Islet precursor cell (in vitro differentiated cells): Measurements from ENCODE around the gene TENM4.

Source experiments
- DNase-seq: peaks from one replicate; pipeline ENCODE4 v3.0.0-alpha.2; 2018

TENM4 gene

GRCh38 chr11:78797559-78797958 is 643.3 kb downstream of the TENM4 start:
- no peak for DNase-seq

- DNase-seq: no peak
Measured at GRCh38 chr11:78796956-78797355, 643.9 kb downstream of the TENM4 start.

GRCh38 chr11:78795621-78796261 is 645.1 kb downstream of the TENM4 start:
- DNase-seq: no peak

- no peak for DNase-seq
Measured at GRCh38 chr11:78791964-78792363, 648.9 kb downstream of the TENM4 start.

GRCh38 chr11:78791254-78791653 is 649.6 kb downstream of the TENM4 start:
- DNase-seq: no peak

GRCh38 chr11:78790784-78791183 is 650.0 kb downstream of the TENM4 start:
- no peak for DNase-seq

GRCh38 chr11:78789375-78789774 is 651.5 kb downstream of the TENM4 start:
- DNase-seq: no peak

GRCh38 chr11:78788533-78788932 is 652.3 kb downstream of the TENM4 start:
- no peak for DNase-seq

GRCh38 chr11:78787696-78788095 is 653.1 kb downstream of the TENM4 start:
- DNase-seq: no peak

- DNase-seq: no peak
Measured at GRCh38 chr11:78786746-78787145, 654.1 kb downstream of the TENM4 start.

GRCh38 chr11:78786086-78786485 is 654.7 kb downstream of the TENM4 start:
- DNase-seq: no peak

GRCh38 chr11:78784321-78785061 is 656.3 kb downstream of the TENM4 start:
- DNase-seq: no peak

GRCh38 chr11:78783846-78784245 is 657.0 kb downstream of the TENM4 start:
- no peak for DNase-seq

- DNase-seq: no peak
Measured at GRCh38 chr11:78783301-78783700, 657.5 kb downstream of the TENM4 start.

- no peak for DNase-seq
Measured at GRCh38 chr11:78782725-78783124, 658.1 kb downstream of the TENM4 start.

- DNase-seq: no peak
Measured at GRCh38 chr11:78780889-78781288, 659.9 kb downstream of the TENM4 start.

- no peak for DNase-seq
Measured at GRCh38 chr11:78773492-78773891, 667.3 kb downstream of the TENM4 start.

- DNase-seq: no peak
Measured at GRCh38 chr11:78773077-78773476, 667.8 kb downstream of the TENM4 start.

- DNase-seq: no peak
Measured at GRCh38 chr11:78772186-78772585, 668.6 kb downstream of the TENM4 start.

GRCh38 chr11:78770931-78771330 is 669.9 kb downstream of the TENM4 start:
- no peak for DNase-seq

- no peak for DNase-seq
Measured at GRCh38 chr11:78768971-78769370, 671.9 kb downstream of the TENM4 start.

- no peak for DNase-seq
Measured at GRCh38 chr11:78768345-78768744, 672.5 kb downstream of the TENM4 start.

- no peak for DNase-seq
Measured at GRCh38 chr11:78767027-78767932, 673.5 kb downstream of the TENM4 start.

GRCh38 chr11:78764946-78765345 is 675.9 kb downstream of the TENM4 start:
- DNase-seq: no peak
